GM18517 (cell line): ENCODE data around the gene SNX15.

Experiments
- ATAC-seq: cut with Tn5 transposase; IDR thresholded peaks from one replicate; pipeline ENCODE4 v1.9.1; 2021; ENCODE audit warnings: mild to moderate bottlenecking, moderate library complexity; ENCODE audit not compliant: unreplicated experiment

The SNX15 gene

GRCh38 chr11:65083834-65084597 is 56.8 kb downstream of the SNX15 start, which contains the start of the genes CDCA5 and ZFPL1:
CDCA5 (minus strand) TSS chr11:65084040; CDS start chr11:65083978, 62 bp downstream.
ZFPL1 (plus strand) TSS chr11:65084222; CDS start chr11:65084699, 477 bp downstream.
- peak; percentile 72 for ATAC-seq

GRCh38 chr11:65084598-65085375 is 57.5 kb downstream of the SNX15 start:
- ATAC-seq = peak; percentile 20

- no peak for ATAC-seq
Observed at GRCh38 chr11:65085446-65085845, 58.2 kb downstream of the SNX15 start.

GRCh38 chr11:65086809-65087208 is 59.6 kb downstream of the SNX15 start:
- no peak for ATAC-seq

GRCh38 chr11:65087216-65087615 is 60.0 kb downstream of the SNX15 start:
- no peak for ATAC-seq

GRCh38 chr11:65087827-65088226 is 60.6 kb downstream of the SNX15 start:
- no peak for ATAC-seq

- ATAC-seq = no peak
Observed at GRCh38 chr11:65089621-65090020, 62.4 kb downstream of the SNX15 start.
